Esophagus muscularis mucosa (tissue), 4 donors: ENCODE measurements around the gene KRTAP9-9.

Experiments
- EP300 ChIP-seq: sonication (generic); formaldehyde crosslinking; IDR thresholded peaks from one replicate; pipeline ENCODE4 v1.6.1; 2017; ENCODE audit warnings: antibody characterized with exemption
- POLR2A ChIP-seq: fragments of 450-650 bp; IDR thresholded peaks from one replicate; pipeline ENCODE4 v1.6.1; 2017; ENCODE audit warnings: antibody characterized with exemption, moderate library complexity, mild to moderate bottlenecking, low read depth
- POLR2AphosphoS5 ChIP-seq, 2 donors: sonication (generic); formaldehyde crosslinking; IDR thresholded peaks; one replicate each; pipeline ENCODE4 v1.6.1; 2017; ENCODE audit warnings: antibody characterized with exemption in 2 of 2
- TF ChIP-seq, protein P1 (sequence below), 3 experiments: fragments of 200-600 bp in 2 of 3; fragments of 450-650 bp in 1 of 3; sonication (generic) in 2 of 3; IDR thresholded peaks; one replicate each; pipeline ENCODE4 v1.5.1; 2017 to 2019; ENCODE audit warnings: antibody characterized with exemption in 3 of 3, mild to moderate bottlenecking in 2 of 3, moderate library complexity in 1 of 3

DNA sequence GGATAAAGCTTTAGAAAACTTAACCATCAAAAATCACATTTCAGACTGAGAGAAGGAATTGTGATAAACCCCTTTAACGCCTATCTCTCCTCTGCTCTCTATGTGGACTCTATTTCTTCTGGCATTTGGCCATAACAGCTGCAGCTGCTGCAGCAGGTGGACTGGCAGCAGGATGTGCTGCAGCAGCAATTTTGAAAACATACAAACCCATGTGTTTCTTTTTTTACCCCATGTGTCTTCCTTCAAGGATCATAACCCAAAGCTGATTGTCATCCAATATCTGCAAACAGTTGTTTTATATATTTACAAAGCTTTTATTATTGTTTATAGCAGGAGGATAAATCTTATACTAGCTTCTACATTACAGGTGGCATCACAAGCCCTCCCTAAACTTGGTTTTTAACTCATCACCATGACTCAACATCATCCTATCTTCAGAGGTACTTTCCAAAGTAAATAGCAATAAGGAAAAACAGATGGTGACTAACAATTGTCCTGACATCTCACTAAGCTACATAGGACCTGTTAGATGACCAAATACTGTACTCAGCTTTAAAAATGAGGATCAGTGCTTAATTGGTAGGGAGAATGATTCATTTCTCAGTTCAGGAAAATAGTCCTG, 43.2 kb upstream of the KRTAP9-9 start:
- TF ChIP-seq, protein P1, sequence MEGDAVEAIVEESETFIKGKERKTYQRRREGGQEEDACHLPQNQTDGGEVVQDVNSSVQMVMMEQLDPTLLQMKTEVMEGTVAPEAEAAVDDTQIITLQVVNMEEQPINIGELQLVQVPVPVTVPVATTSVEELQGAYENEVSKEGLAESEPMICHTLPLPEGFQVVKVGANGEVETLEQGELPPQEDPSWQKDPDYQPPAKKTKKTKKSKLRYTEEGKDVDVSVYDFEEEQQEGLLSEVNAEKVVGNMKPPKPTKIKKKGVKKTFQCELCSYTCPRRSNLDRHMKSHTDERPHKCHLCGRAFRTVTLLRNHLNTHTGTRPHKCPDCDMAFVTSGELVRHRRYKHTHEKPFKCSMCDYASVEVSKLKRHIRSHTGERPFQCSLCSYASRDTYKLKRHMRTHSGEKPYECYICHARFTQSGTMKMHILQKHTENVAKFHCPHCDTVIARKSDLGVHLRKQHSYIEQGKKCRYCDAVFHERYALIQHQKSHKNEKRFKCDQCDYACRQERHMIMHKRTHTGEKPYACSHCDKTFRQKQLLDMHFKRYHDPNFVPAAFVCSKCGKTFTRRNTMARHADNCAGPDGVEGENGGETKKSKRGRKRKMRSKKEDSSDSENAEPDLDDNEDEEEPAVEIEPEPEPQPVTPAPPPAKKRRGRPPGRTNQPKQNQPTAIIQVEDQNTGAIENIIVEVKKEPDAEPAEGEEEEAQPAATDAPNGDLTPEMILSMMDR (IDR thresholded peaks at IDR 0.05), result no peak
- TF ChIP-seq EP300 (no peak), POLR2AphosphoS5 (IDR thresholded peaks at IDR 0.05) (no peak), POLR2A (no peak)
